CD4-positive, alpha-beta memory T cell (primary cell): Measurements from ENCODE around the gene PPIA. TPM values are rescaled to one million over a fixed set of nuclear protein-coding genes. Genes with fewer than 3 reads are reported as not detected.
"Not testable (repeated sequence)": the region's sequence is repeated elsewhere in the genome, so short reads cannot be mapped to it uniquely, and the experiment has no call there.

Experiments used
- CTCF ChIA-PET: fragments of 350-600 bp; sonication (Branson Sonifier 250); formaldehyde crosslinking; loops from one replicate; lab custom pipeline; 2021; ENCODE audit warnings: inconsistent platforms; ENCODE audit not compliant: partially characterized antibody; lab: Charles Lee
- POLR2A ChIA-PET: fragments of 350-600 bp; sonication (Branson Sonifier 250); formaldehyde crosslinking; loops from one replicate; lab custom pipeline; 2021; ENCODE audit not compliant: partially characterized antibody; lab: Charles Lee
- DNase-seq, 5 donors: peaks; one replicate each; pipeline versions ENCODE4 v3.0.0 to v3.0.0-alpha.2; 2020 to 2022; ENCODE audit warnings: mixed read lengths in 1 of 5
- H3K27ac ChIP-seq: one replicate; pipeline ENCODE4 v1.7.0; 2013; ENCODE audit warnings: low read depth, low read length
- H3K27me3 ChIP-seq: 2 replicates; pipeline ENCODE4 v1.7.0; 2013; ENCODE audit warnings: mild to moderate bottlenecking, low read length, moderate library complexity; ENCODE audit not compliant: insufficient read depth
- H3K36me3 ChIP-seq: 2 replicates; pipeline ENCODE4 v1.7.0; 2013; ENCODE audit warnings: mild to moderate bottlenecking, low read length, moderate library complexity; ENCODE audit not compliant: insufficient read depth
- H3K4me1 ChIP-seq: 2 replicates; pipeline ENCODE4 v1.7.0; 2013; ENCODE audit warnings: mild to moderate bottlenecking, low read length, moderate library complexity; ENCODE audit not compliant: insufficient read depth
- H3K4me3 ChIP-seq, 2 donors: one replicate each; pipeline ENCODE4 v1.7.0; 2013; ENCODE audit warnings: low read length in 2 of 2, mild to moderate bottlenecking in 1 of 2
- H3K9me3 ChIP-seq, 2 donors: one replicate each; pipeline ENCODE4 v1.7.0; 2013; ENCODE audit warnings: low read length in 2 of 2, control low read depth in 1 of 2; ENCODE audit not compliant: control insufficient read depth in 1 of 2
- H3K27ac Mint-ChIP-seq, 7 donors: one replicate each; pipeline ENCODE4 v1.8.0; 2020 to 2021; ENCODE audit warnings: mixed read lengths in 7 of 7, mild to moderate bottlenecking in 6 of 7, inconsistent platforms in 3 of 7, moderate library complexity in 3 of 7
- H3K27me3 Mint-ChIP-seq, 2 donors: one replicate each; pipeline ENCODE4 v1.8.0; 2020 to 2021; ENCODE audit warnings: mixed read lengths in 2 of 2
- H3K36me3 Mint-ChIP-seq, 2 donors: one replicate each; pipeline ENCODE4 v1.8.0; 2020 to 2021; ENCODE audit warnings: mixed read lengths in 2 of 2, inconsistent platforms in 1 of 2, mild to moderate bottlenecking in 1 of 2
- H3K4me1 Mint-ChIP-seq, 4 donors: one replicate each; pipeline ENCODE4 v1.8.0; 2020 to 2021; ENCODE audit warnings: mixed read lengths in 4 of 4, mild to moderate bottlenecking in 1 of 4
- H3K4me3 Mint-ChIP-seq, 8 donors: one replicate each; pipeline ENCODE4 v1.8.0; 2020 to 2021; ENCODE audit warnings: mixed read lengths in 8 of 8, mild to moderate bottlenecking in 7 of 8, moderate library complexity in 6 of 8, inconsistent platforms in 3 of 8
- H3K9me3 Mint-ChIP-seq, 8 donors: one replicate each; pipeline ENCODE4 v1.8.0; 2020 to 2021; ENCODE audit warnings: mixed read lengths in 8 of 8, mild to moderate bottlenecking in 5 of 8, inconsistent platforms in 3 of 8, moderate library complexity in 1 of 8
- intact Hi-C: fragments of 100-400 bp; cut with micrococcal nuclease; formaldehyde crosslinking; loops from one replicate; pipeline ENCODE4 v1.15.1; 2023
- polyA plus RNA-seq, 2 donors: library from polyadenylated mRNA; unstranded; fragments of 300-500 nt; fragmentation: Illumina TruSeq; gene quantifications; one replicate each; pipeline ENCODE4 v1.2.3, GENCODE V29; 2021
- total RNA-seq, 2 experiments: library from RNA; stranded (reverse); gene quantifications; one replicate each; pipeline ENCODE4 v1.2.3, GENCODE V29; 2021

Gene PPIA
- total and polyA plus RNA-seq, 4 experiments from 2014 or later, result 677 to 3,590 (median 1,761) TPM

GRCh38 chr7:44772867-44773266 is 23.6 kb upstream of the PPIA start:
- Mint-ChIP-seq H3K9me3 (no peaks in the 10 kb centered on the region), H3K27ac (no peak overlapping the region), H3K36me3 (peaks cover 5 to 11% of the 10 kb centered on the region in 2 donors), H3K4me3 (no peak overlapping the region), H3K4me1 (peaks cover 17 to 45% (median 34%) of the 10 kb centered on the region in 4 donors), H3K27me3 (no peaks in the 10 kb centered on the region)
- ChIA-PET CTCF (interaction anchor here (1.9 kb wide), 1 partner anchor 25 kb away, joined by 4 read pairs; no protein-coding TSS in a partner anchor), POLR2A (interaction anchor here (0.6 to 1.6 kb wide), 4 partner anchors 22 to 322 kb away, joined by 3 to 4 read pairs (median 3); no protein-coding TSS in a partner anchor)
- Histone ChIP-seq H3K9me3 (no peaks in the 10 kb centered on the region), H3K4me3 (no peak overlapping the region), H3K27me3 (no peaks in the 10 kb centered on the region), H3K4me1 (peaks cover 37% of the 10 kb centered on the region), H3K36me3 (no peaks in the 10 kb centered on the region), H3K27ac (no peak overlapping the region)
- DNase-seq, result no peak
- intact Hi-C loops, result no loop called here

- H3K4me1 Mint-ChIP-seq, result peaks cover 14 to 29% (median 22%) of the 10 kb centered on the region in 4 donors
- peak overlapping the region in 2 of 7 donors; percentile 36 to 48 for H3K27ac Mint-ChIP-seq
- H3K4me3 ChIP-seq, H3K4me3 Mint-ChIP-seq, intact Hi-C loops, DNase-seq, H3K36me3 ChIP-seq, H3K36me3 Mint-ChIP-seq, H3K27me3 Mint-ChIP-seq, H3K27ac ChIP-seq, H3K9me3 Mint-ChIP-seq, H3K27me3 ChIP-seq, H3K9me3 ChIP-seq: not testable (repeated sequence)
- ChIA-PET CTCF (interaction anchor here (0.8 to 1.1 kb wide), 2 partner anchors 9 to 209 kb away, joined by 3 read pairs; no protein-coding TSS in a partner anchor), POLR2A (interaction anchor here (1.1 kb wide), 1 partner anchor 74 kb away, joined by 4 read pairs; the partner anchor contains the start of gene H2AZ2)
- H3K4me1 ChIP-seq, result peaks cover 21% of the 10 kb centered on the region
These were observed 22.0 kb upstream of the PPIA start for GRCh38 chr7:44774486-44774885.

GRCh38 chr7:44775383-44776107 is 20.9 kb upstream of the PPIA start:
- no peaks in the 10 kb centered on the region for H3K9me3 ChIP-seq
- Mint-ChIP-seq H3K4me3 (no peak overlapping the region), H3K4me1 (peaks cover 5 to 18% (median 12%) of the 10 kb centered on the region in 4 donors), H3K27me3 (no peaks in the 10 kb centered on the region), H3K36me3 (no peaks in the 10 kb centered on the region), H3K9me3 (no peaks in the 10 kb centered on the region), H3K27ac (peak overlapping the region in 3 of 7 donors; percentile 53 to 64 (median 61))
- H3K27ac ChIP-seq, result no peak overlapping the region
- H3K27me3 ChIP-seq, result no peaks in the 10 kb centered on the region
- CTCF ChIA-PET, result interaction anchor here (1.0 kb wide), 1 partner anchor 25 kb away, joined by 3 read pairs; no protein-coding TSS in a partner anchor
- H3K4me3 ChIP-seq, result no peak overlapping the region
- POLR2A ChIA-PET, result no interaction called here
- H3K4me1 ChIP-seq, result peaks cover 10% of the 10 kb centered on the region
- DNase-seq, result no peak
- H3K36me3 ChIP-seq, result no peaks in the 10 kb centered on the region
- intact Hi-C loops, result no loop called here

GRCh38 chr7:44776211-44776610 is 20.3 kb upstream of the PPIA start:
- peaks cover 2 to 11% (median 7%) of the 10 kb centered on the region in 4 donors for H3K4me1 Mint-ChIP-seq
- CTCF ChIA-PET, result interaction anchor here (1.0 kb wide), 1 partner anchor 24 kb away, joined by 3 read pairs; no protein-coding TSS in a partner anchor

GRCh38 chr7:44782460-44782859 is 14.0 kb upstream of the PPIA start:
- Histone ChIP-seq H3K36me3 (no peaks in the 10 kb centered on the region), H3K9me3 (no peaks in the 10 kb centered on the region), H3K4me1 (peaks cover 5% of the 10 kb centered on the region), H3K27me3 (no peaks in the 10 kb centered on the region), H3K27ac (no peak overlapping the region), H3K4me3 (no peak overlapping the region)
- Mint-ChIP-seq H3K27ac (no peak overlapping the region), H3K36me3 (peaks cover 0 to 12% of the 10 kb centered on the region in 2 donors), H3K4me3 (no peak overlapping the region), H3K27me3 (no peaks in the 10 kb centered on the region), H3K9me3 (peaks cover 3 to 16% (median 12%) of the 10 kb centered on the region in 8 donors), H3K4me1 (no peaks in the 10 kb centered on the region)
- POLR2A ChIA-PET, result no interaction called here
- CTCF ChIA-PET, result interaction anchor here (1.3 kb wide), 1 partner anchor 8 kb away, joined by 3 read pairs; no protein-coding TSS in a partner anchor
- DNase-seq, result no peak
- intact Hi-C loops, result no loop called here

More at GRCh38 chr7:44776211-44776610, 20.3 kb upstream of the PPIA start:
- no peak for DNase-seq
- H3K36me3 ChIP-seq, result no peaks in the 10 kb centered on the region
- H3K27me3 Mint-ChIP-seq, result no peaks in the 10 kb centered on the region
- no peak overlapping the region for H3K27ac ChIP-seq
- H3K9me3 Mint-ChIP-seq, result no peaks in the 10 kb centered on the region
- H3K36me3 Mint-ChIP-seq, result no peaks in the 10 kb centered on the region
- peak overlapping the region in 1 of 7 donors; percentile 36 for H3K27ac Mint-ChIP-seq
- peaks cover 3% of the 10 kb centered on the region for H3K4me1 ChIP-seq
- no peaks in the 10 kb centered on the region for H3K9me3 ChIP-seq
- H3K4me3 ChIP-seq, result no peak overlapping the region
- no peaks in the 10 kb centered on the region for H3K27me3 ChIP-seq
- POLR2A ChIA-PET, result no interaction called here
- intact Hi-C loops, result no loop called here
- H3K4me3 Mint-ChIP-seq, result no peak overlapping the region

- Mint-ChIP-seq H3K9me3 (peaks cover 3 to 16% (median 12%) of the 10 kb centered on the region in 8 donors), H3K27me3 (no peaks in the 10 kb centered on the region), H3K4me3 (no peak overlapping the region), H3K36me3 (peaks cover 0 to 12% of the 10 kb centered on the region in 2 donors), H3K27ac (peak overlapping the region in 1 of 7 donors; percentile 41), H3K4me1 (no peaks in the 10 kb centered on the region)
- Histone ChIP-seq H3K27ac (no peak overlapping the region), H3K4me1 (peaks cover 5% of the 10 kb centered on the region), H3K9me3 (no peaks in the 10 kb centered on the region), H3K27me3 (no peaks in the 10 kb centered on the region), H3K4me3 (no peak overlapping the region), H3K36me3 (no peaks in the 10 kb centered on the region)
- intact Hi-C loops, result no loop called here
- POLR2A ChIA-PET, result no interaction called here
- DNase-seq, result no peak
- CTCF ChIA-PET, result interaction anchor here (1.0 to 1.3 kb wide), 2 partner anchors 7 to 9 kb away, joined by 3 read pairs; no protein-coding TSS in a partner anchor
These were observed 13.1 kb upstream of the PPIA start for GRCh38 chr7:44783407-44783806.

- Mint-ChIP-seq H3K4me3 (no peak overlapping the region), H3K9me3 (peaks cover 3 to 16% (median 12%) of the 10 kb centered on the region in 8 donors), H3K36me3 (peaks cover 0 to 12% of the 10 kb centered on the region in 2 donors), H3K27ac (peak overlapping the region in 1 of 7 donors; percentile 30), H3K27me3 (no peaks in the 10 kb centered on the region), H3K4me1 (no peaks in the 10 kb centered on the region)
- Histone ChIP-seq H3K4me1 (peaks cover 5% of the 10 kb centered on the region), H3K4me3 (no peak overlapping the region), H3K27me3 (no peaks in the 10 kb centered on the region), H3K36me3 (no peaks in the 10 kb centered on the region), H3K27ac (no peak overlapping the region), H3K9me3 (no peaks in the 10 kb centered on the region)
- ChIA-PET POLR2A (no interaction called here), CTCF (interaction anchor here (0.8 kb wide), 1 partner anchor 235 kb away, joined by 3 read pairs; no protein-coding TSS in a partner anchor)
- no peak for DNase-seq
- intact Hi-C loops, result no loop called here
These were observed 12.1 kb upstream of the PPIA start for GRCh38 chr7:44784364-44784763.
